NCI-H146 (cell line): ENCODE results near the gene MAN1A1.

Source experiments
- DNase-seq: peaks from one replicate; lab custom pipeline; 2025; lab: John Stamatoyannopoulos, UW

The MAN1A1 gene

GRCh38 chr6:119325559-119326265, 23.8 kb downstream of the MAN1A1 start:
- no peak for DNase-seq

GRCh38 chr6:119324718-119325117, 24.8 kb downstream of the MAN1A1 start:
- DNase-seq, result no peak

- no peak for DNase-seq
Measured at GRCh38 chr6:119323931-119324330, 25.6 kb downstream of the MAN1A1 start.

GRCh38 chr6:119323478-119323877, 26.1 kb downstream of the MAN1A1 start:
- no peak for DNase-seq

- DNase-seq, result no peak
Measured at GRCh38 chr6:119322715-119323350, 26.7 kb downstream of the MAN1A1 start.

- DNase-seq, result no peak
Measured at GRCh38 chr6:119322034-119322433, 27.5 kb downstream of the MAN1A1 start.

GRCh38 chr6:119319694-119320093, 29.9 kb downstream of the MAN1A1 start:
- no peak for DNase-seq

- no peak for DNase-seq
Measured at GRCh38 chr6:119318730-119319129, 30.8 kb downstream of the MAN1A1 start.

- DNase-seq, result no peak
Measured at GRCh38 chr6:119318176-119318575, 31.4 kb downstream of the MAN1A1 start.

- DNase-seq, result no peak
Measured at GRCh38 chr6:119317007-119317406, 32.6 kb downstream of the MAN1A1 start.

- DNase-seq, result no peak
Measured at GRCh38 chr6:119314885-119315272, 34.7 kb downstream of the MAN1A1 start.

GRCh38 chr6:119313937-119314884, 35.4 kb downstream of the MAN1A1 start:
- DNase-seq, result no peak

GRCh38 chr6:119312875-119313338, 36.7 kb downstream of the MAN1A1 start:
- no peak for DNase-seq

- DNase-seq, result no peak
Measured at GRCh38 chr6:119312441-119312840, 37.1 kb downstream of the MAN1A1 start.

GRCh38 chr6:119311514-119312142, 37.9 kb downstream of the MAN1A1 start:
- no peak for DNase-seq

GRCh38 chr6:119310486-119311036, 39.0 kb downstream of the MAN1A1 start:
- no peak for DNase-seq

GRCh38 chr6:119308991-119309657, 40.4 kb downstream of the MAN1A1 start:
- no peak for DNase-seq

GRCh38 chr6:119308048-119308570, 41.5 kb downstream of the MAN1A1 start:
- DNase-seq, result no peak

GRCh38 chr6:119307056-119307455, 42.5 kb downstream of the MAN1A1 start:
- DNase-seq, result no peak

- no peak for DNase-seq
Measured at GRCh38 chr6:119306396-119306968, 43.1 kb downstream of the MAN1A1 start.
